Measurements from ENCODE around the gene IL24.

The IL24 gene

GRCh38 chr1:206893380-206893779, 3.9 kb upstream of the IL24 start:
- peaks cover 9% of the 10 kb centered on the region for H3K4me1 ChIP-seq (ENCODE audit: control insufficient read depth, insufficient read depth, low read length)
- no peaks in the 10 kb centered on the region for H3K27me3 ChIP-seq (ENCODE audit: control insufficient read depth, insufficient read depth, low read length)
- no peaks in the 10 kb centered on the region for H3K9me3 ChIP-seq (ENCODE audit: control insufficient read depth, insufficient read depth, low read length)
- H3K36me3 ChIP-seq (ENCODE audit: control insufficient read depth, insufficient read depth, low read length) = no peaks in the 10 kb centered on the region
- H3K9ac ChIP-seq (ENCODE audit: low read depth, low read length) = no peak overlapping the region
- H3K4me3 ChIP-seq (ENCODE audit: low read depth, low read length) = no peak overlapping the region
- H3K27ac ChIP-seq (ENCODE audit: low read depth, low read length) = no peak overlapping the region

GRCh38 chr1:206895325-206895724, 1.9 kb upstream of the IL24 start:
- H3K4me1 ChIP-seq (ENCODE audit: control insufficient read depth, insufficient read depth, low read length) = peaks cover 4% of the 10 kb centered on the region; the same call in 1 of the 2 replicates
- H3K9me3 ChIP-seq (ENCODE audit: control insufficient read depth, insufficient read depth, low read length) = no peaks in the 10 kb centered on the region
- H3K36me3 ChIP-seq (ENCODE audit: control insufficient read depth, insufficient read depth, low read length) = no peaks in the 10 kb centered on the region
- H3K9ac ChIP-seq (ENCODE audit: low read depth, low read length) = no peak overlapping the region
- no peaks in the 10 kb centered on the region for H3K27me3 ChIP-seq (ENCODE audit: control insufficient read depth, insufficient read depth, low read length)
- H3K27ac ChIP-seq (ENCODE audit: low read depth, low read length) = no peak overlapping the region
- no peak overlapping the region for H3K4me3 ChIP-seq (ENCODE audit: low read depth, low read length)

GRCh38 chr1:206895837-206896242, 1.4 kb upstream of the IL24 start:
- H3K4me3 ChIP-seq (ENCODE audit: low read depth, low read length) = no peak overlapping the region
- no peaks in the 10 kb centered on the region for H3K4me1 ChIP-seq (ENCODE audit: control insufficient read depth, insufficient read depth, low read length)
- H3K27me3 ChIP-seq (ENCODE audit: control insufficient read depth, insufficient read depth, low read length) = no peaks in the 10 kb centered on the region
- H3K9me3 ChIP-seq (ENCODE audit: control insufficient read depth, insufficient read depth, low read length) = no peaks in the 10 kb centered on the region
- no peaks in the 10 kb centered on the region for H3K36me3 ChIP-seq (ENCODE audit: control insufficient read depth, insufficient read depth, low read length)
- H3K27ac ChIP-seq (ENCODE audit: low read depth, low read length) = no peak overlapping the region
- no peak overlapping the region for H3K9ac ChIP-seq (ENCODE audit: low read depth, low read length)

GRCh38 chr1:206896261-206896660, 982 bp upstream of the IL24 start:
- Histone ChIP-seq H3K27me3 (ENCODE audit: control insufficient read depth, insufficient read depth, low read length) (no peaks in the 10 kb centered on the region), H3K4me1 (ENCODE audit: control insufficient read depth, insufficient read depth, low read length) (no peaks in the 10 kb centered on the region), H3K9ac (ENCODE audit: low read depth, low read length) (no peak overlapping the region), H3K27ac (ENCODE audit: low read depth, low read length) (no peak overlapping the region), H3K4me3 (ENCODE audit: low read depth, low read length) (no peak overlapping the region), H3K36me3 (ENCODE audit: control insufficient read depth, insufficient read depth, low read length) (no peaks in the 10 kb centered on the region), H3K9me3 (ENCODE audit: control insufficient read depth, insufficient read depth, low read length) (no peaks in the 10 kb centered on the region)

GRCh38 chr1:206898089-206898914, 1.1 kb downstream of the IL24 start:
- Histone ChIP-seq H3K36me3 (ENCODE audit: control insufficient read depth, insufficient read depth, low read length) (no peaks in the 10 kb centered on the region), H3K4me1 (ENCODE audit: control insufficient read depth, insufficient read depth, low read length) (no peaks in the 10 kb centered on the region), H3K27ac (ENCODE audit: low read depth, low read length) (no peak overlapping the region), H3K4me3 (ENCODE audit: low read depth, low read length) (no peak overlapping the region), H3K9me3 (ENCODE audit: control insufficient read depth, insufficient read depth, low read length) (no peaks in the 10 kb centered on the region), H3K27me3 (ENCODE audit: control insufficient read depth, insufficient read depth, low read length) (no peaks in the 10 kb centered on the region), H3K9ac (ENCODE audit: low read depth, low read length) (no peak overlapping the region)

GRCh38 chr1:206898915-206899431, 1.7 kb downstream of the IL24 start:
- no peaks in the 10 kb centered on the region for H3K27me3 ChIP-seq (ENCODE audit: control insufficient read depth, insufficient read depth, low read length)
- no peaks in the 10 kb centered on the region for H3K4me1 ChIP-seq (ENCODE audit: control insufficient read depth, insufficient read depth, low read length)
- H3K9me3 ChIP-seq (ENCODE audit: control insufficient read depth, insufficient read depth, low read length) = no peaks in the 10 kb centered on the region
- no peak overlapping the region for H3K4me3 ChIP-seq (ENCODE audit: low read depth, low read length)
- no peaks in the 10 kb centered on the region for H3K36me3 ChIP-seq (ENCODE audit: control insufficient read depth, insufficient read depth, low read length)
- no peak overlapping the region for H3K27ac ChIP-seq (ENCODE audit: low read depth, low read length)
- H3K9ac ChIP-seq (ENCODE audit: low read depth, low read length) = no peak overlapping the region

GRCh38 chr1:206899717-206900116, 2.5 kb downstream of the IL24 start:
- H3K27me3 ChIP-seq (ENCODE audit: control insufficient read depth, insufficient read depth, low read length) = no peaks in the 10 kb centered on the region
- no peak overlapping the region for H3K27ac ChIP-seq (ENCODE audit: low read depth, low read length)
- no peak overlapping the region for H3K4me3 ChIP-seq (ENCODE audit: low read depth, low read length)
- no peaks in the 10 kb centered on the region for H3K4me1 ChIP-seq (ENCODE audit: control insufficient read depth, insufficient read depth, low read length)
- no peaks in the 10 kb centered on the region for H3K36me3 ChIP-seq (ENCODE audit: control insufficient read depth, insufficient read depth, low read length)
- no peak overlapping the region for H3K9ac ChIP-seq (ENCODE audit: low read depth, low read length)
- no peaks in the 10 kb centered on the region for H3K9me3 ChIP-seq (ENCODE audit: control insufficient read depth, insufficient read depth, low read length)

- Histone ChIP-seq H3K27me3 (ENCODE audit: control insufficient read depth, insufficient read depth, low read length) (no peaks in the 10 kb centered on the region), H3K4me1 (ENCODE audit: control insufficient read depth, insufficient read depth, low read length) (no peaks in the 10 kb centered on the region), H3K9me3 (ENCODE audit: control insufficient read depth, insufficient read depth, low read length) (no peaks in the 10 kb centered on the region), H3K27ac (ENCODE audit: low read depth, low read length) (no peak overlapping the region), H3K4me3 (ENCODE audit: low read depth, low read length) (no peak overlapping the region), H3K36me3 (ENCODE audit: control insufficient read depth, insufficient read depth, low read length) (no peaks in the 10 kb centered on the region), H3K9ac (ENCODE audit: low read depth, low read length) (no peak overlapping the region)
Measured at GRCh38 chr1:206900149-206900548, 2.9 kb downstream of the IL24 start.

GRCh38 chr1:206901944-206902343, 4.7 kb downstream of the IL24 start:
- H3K27me3 ChIP-seq (ENCODE audit: control insufficient read depth, insufficient read depth, low read length) = peaks cover 5% of the 10 kb centered on the region; the same call in 1 of the 2 replicates
- no peaks in the 10 kb centered on the region for H3K36me3 ChIP-seq (ENCODE audit: control insufficient read depth, insufficient read depth, low read length)
- H3K9me3 ChIP-seq (ENCODE audit: control insufficient read depth, insufficient read depth, low read length) = no peaks in the 10 kb centered on the region
- H3K4me1 ChIP-seq (ENCODE audit: control insufficient read depth, insufficient read depth, low read length) = no peaks in the 10 kb centered on the region
- H3K9ac ChIP-seq (ENCODE audit: low read depth, low read length) = no peak overlapping the region
- H3K4me3 ChIP-seq (ENCODE audit: low read depth, low read length) = no peak overlapping the region
- H3K27ac ChIP-seq (ENCODE audit: low read depth, low read length) = no peak overlapping the region

GRCh38 chr1:206902702-206903101, 5.5 kb downstream of the IL24 start:
- Histone ChIP-seq H3K27me3 (ENCODE audit: control insufficient read depth, insufficient read depth, low read length) (peaks cover 11% of the 10 kb centered on the region), H3K4me3 (ENCODE audit: low read depth, low read length) (no peak overlapping the region), H3K9ac (ENCODE audit: low read depth, low read length) (no peak overlapping the region), H3K27ac (ENCODE audit: low read depth, low read length) (no peak overlapping the region), H3K36me3 (ENCODE audit: control insufficient read depth, insufficient read depth, low read length) (no peaks in the 10 kb centered on the region), H3K9me3 (ENCODE audit: control insufficient read depth, insufficient read depth, low read length) (no peaks in the 10 kb centered on the region), H3K4me1 (ENCODE audit: control insufficient read depth, insufficient read depth, low read length) (peaks cover 3% of the 10 kb centered on the region; the same call in 1 of the 2 replicates)

- Histone ChIP-seq H3K9ac (ENCODE audit: low read depth, low read length) (no peak overlapping the region), H3K27ac (ENCODE audit: low read depth, low read length) (no peak overlapping the region), H3K4me3 (ENCODE audit: low read depth, low read length) (no peak overlapping the region), H3K9me3 (ENCODE audit: control insufficient read depth, insufficient read depth, low read length) (no peaks in the 10 kb centered on the region), H3K4me1 (ENCODE audit: control insufficient read depth, insufficient read depth, low read length) (peaks cover 5% of the 10 kb centered on the region), H3K27me3 (ENCODE audit: control insufficient read depth, insufficient read depth, low read length) (peaks cover 21% of the 10 kb centered on the region), H3K36me3 (ENCODE audit: control insufficient read depth, insufficient read depth, low read length) (no peaks in the 10 kb centered on the region)
Measured at GRCh38 chr1:206903687-206904086, 6.4 kb downstream of the IL24 start.

All from HUES48 (cell line).